GM10266 (cell line): ENCODE measurements around the gene SMIM27.
"Not testable (repeated sequence)": the region's sequence is repeated elsewhere in the genome, so short reads cannot be mapped to it uniquely, and the experiment has no call there.

Source experiments
- DNase-seq: peaks from one replicate; pipeline ENCODE4 v3.0.0; 2012; ENCODE audit errors: extremely low spot score
- CTCF ChIP-seq: IDR thresholded peaks from 2 replicates; pipeline ENCODE4 v1.5.1; 2012; ENCODE audit warnings: mild to moderate bottlenecking, low read depth; ENCODE audit not compliant: control insufficient read depth, insufficient read depth; ENCODE audit errors: missing control alignments

The SMIM27 gene

GRCh38 chr9:32545884-32546283, 6.2 kb upstream of the SMIM27 start:
- DNase-seq: no peak
- TF ChIP-seq CTCF: no peak

- not testable (repeated sequence) for DNase-seq
These were observed 3.9 kb upstream of the SMIM27 start for GRCh38 chr9:32548213-32548612.

GRCh38 chr9:32550150-32550561, 2.0 kb upstream of the SMIM27 start:
- TF ChIP-seq CTCF: peak; percentile 14
- peak; percentile 15 for DNase-seq

GRCh38 chr9:32550562-32551275, 1.4 kb upstream of the SMIM27 start:
- TF ChIP-seq CTCF: peak; percentile 37
- peak; percentile 97 for DNase-seq

- DNase-seq: peak; percentile 34
- no peak for TF ChIP-seq CTCF
These were observed 663 bp upstream of the SMIM27 start for GRCh38 chr9:32551276-32552051.

GRCh38 chr9:32554107-32554506, 2.0 kb downstream of the SMIM27 start:
- no peak for TF ChIP-seq CTCF
- no peak for DNase-seq

- no peak for TF ChIP-seq CTCF
- DNase-seq: no peak
These were observed 2.5 kb downstream of the SMIM27 start for GRCh38 chr9:32554591-32554990.
